ENCODE measurements around the gene CCDC59. TPM values are rescaled to one million over a fixed set of nuclear protein-coding genes. Genes with fewer than 3 reads are reported as not detected.

The CCDC59 gene
- total RNA-seq, 1 experiment from 2014 or later = 76.6 TPM

GRCh38 chr12:82375201-82375600 lies 17.0 kb upstream of the CCDC59 start:
- no peak overlapping the region for H3K9ac ChIP-seq (ENCODE audit: low read length)
- H3K27me3 ChIP-seq (ENCODE audit: insufficient read depth, low read length) = no peaks in the 10 kb centered on the region
- ATAC-seq (no peak), DNase-seq (ENCODE audit: low read depth, low spot score) (no peak)
- ChIA-PET POLR2A (no interaction called here), CTCF (no interaction called here), RAD21 (ENCODE audit: low non-redundant PET in 1 of 2, low total read pairs in 2 of 2, uncharacterized antibody in 2 of 2, unreplicated experiment in 2 of 2) (no interaction called here)
- H3K9me3 ChIP-seq (ENCODE audit: control insufficient read depth in 1 of 2, insufficient read depth in 1 of 2, low read depth in 1 of 2, low read length in 2 of 2) = no peaks in the 10 kb centered on the region; a peak in 1 of 4 replicates
- BruUV-seq (replicated peaks) = no TSS peak
- no peaks in the 10 kb centered on the region for H3K36me3 ChIP-seq (ENCODE audit: control insufficient read depth in 1 of 2, insufficient read depth in 2 of 2, low read length in 2 of 2)
- H3K4me3 ChIP-seq (replicated peaks in 1 of 2; ENCODE audit: low read depth in 1 of 2, low read length in 2 of 2) = no peak overlapping the region
- H3K27ac ChIP-seq (ENCODE audit: low read depth, low read length) = no peak overlapping the region
- no peak for TF ChIP-seq SIN3A (IDR thresholded peaks at IDR 0.05; ENCODE audit: low read depth)
- no peak for TF ChIP-seq JUND (IDR thresholded peaks at IDR 0.05)
- no peak for TF ChIP-seq TCF7L2 (IDR thresholded peaks at IDR 0.05; ENCODE audit: borderline replicate concordance, extremely low read depth, insufficient read depth, insufficient read length)
- TF ChIP-seq MAX (IDR thresholded peaks at IDR 0.05) = no peak
- no peak for TF ChIP-seq RAD21 (IDR thresholded peaks at IDR 0.05; ENCODE audit: low read depth)
- TF ChIP-seq, protein P1, sequence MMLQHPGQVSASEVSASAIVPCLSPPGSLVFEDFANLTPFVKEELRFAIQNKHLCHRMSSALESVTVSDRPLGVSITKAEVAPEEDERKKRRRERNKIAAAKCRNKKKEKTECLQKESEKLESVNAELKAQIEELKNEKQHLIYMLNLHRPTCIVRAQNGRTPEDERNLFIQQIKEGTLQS (IDR thresholded peaks at IDR 0.05) = no peak
- TF ChIP-seq, protein P2, sequence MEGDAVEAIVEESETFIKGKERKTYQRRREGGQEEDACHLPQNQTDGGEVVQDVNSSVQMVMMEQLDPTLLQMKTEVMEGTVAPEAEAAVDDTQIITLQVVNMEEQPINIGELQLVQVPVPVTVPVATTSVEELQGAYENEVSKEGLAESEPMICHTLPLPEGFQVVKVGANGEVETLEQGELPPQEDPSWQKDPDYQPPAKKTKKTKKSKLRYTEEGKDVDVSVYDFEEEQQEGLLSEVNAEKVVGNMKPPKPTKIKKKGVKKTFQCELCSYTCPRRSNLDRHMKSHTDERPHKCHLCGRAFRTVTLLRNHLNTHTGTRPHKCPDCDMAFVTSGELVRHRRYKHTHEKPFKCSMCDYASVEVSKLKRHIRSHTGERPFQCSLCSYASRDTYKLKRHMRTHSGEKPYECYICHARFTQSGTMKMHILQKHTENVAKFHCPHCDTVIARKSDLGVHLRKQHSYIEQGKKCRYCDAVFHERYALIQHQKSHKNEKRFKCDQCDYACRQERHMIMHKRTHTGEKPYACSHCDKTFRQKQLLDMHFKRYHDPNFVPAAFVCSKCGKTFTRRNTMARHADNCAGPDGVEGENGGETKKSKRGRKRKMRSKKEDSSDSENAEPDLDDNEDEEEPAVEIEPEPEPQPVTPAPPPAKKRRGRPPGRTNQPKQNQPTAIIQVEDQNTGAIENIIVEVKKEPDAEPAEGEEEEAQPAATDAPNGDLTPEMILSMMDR (IDR thresholded peaks at IDR 0.05 in 2 of 3, conservative IDR thresholded peaks at IDR 0.05 in 1 of 3; ENCODE audit: borderline replicate concordance in 1 of 3, insufficient read depth in 1 of 3, low read depth in 2 of 3, low read length in 2 of 3) = no peak
- no peak for TF ChIP-seq CBX3 (IDR thresholded peaks at IDR 0.05; ENCODE audit: low read depth)
- no peak for TF ChIP-seq EGR1 (IDR thresholded peaks at IDR 0.05; ENCODE audit: low read depth)
- TF ChIP-seq, protein P3, sequence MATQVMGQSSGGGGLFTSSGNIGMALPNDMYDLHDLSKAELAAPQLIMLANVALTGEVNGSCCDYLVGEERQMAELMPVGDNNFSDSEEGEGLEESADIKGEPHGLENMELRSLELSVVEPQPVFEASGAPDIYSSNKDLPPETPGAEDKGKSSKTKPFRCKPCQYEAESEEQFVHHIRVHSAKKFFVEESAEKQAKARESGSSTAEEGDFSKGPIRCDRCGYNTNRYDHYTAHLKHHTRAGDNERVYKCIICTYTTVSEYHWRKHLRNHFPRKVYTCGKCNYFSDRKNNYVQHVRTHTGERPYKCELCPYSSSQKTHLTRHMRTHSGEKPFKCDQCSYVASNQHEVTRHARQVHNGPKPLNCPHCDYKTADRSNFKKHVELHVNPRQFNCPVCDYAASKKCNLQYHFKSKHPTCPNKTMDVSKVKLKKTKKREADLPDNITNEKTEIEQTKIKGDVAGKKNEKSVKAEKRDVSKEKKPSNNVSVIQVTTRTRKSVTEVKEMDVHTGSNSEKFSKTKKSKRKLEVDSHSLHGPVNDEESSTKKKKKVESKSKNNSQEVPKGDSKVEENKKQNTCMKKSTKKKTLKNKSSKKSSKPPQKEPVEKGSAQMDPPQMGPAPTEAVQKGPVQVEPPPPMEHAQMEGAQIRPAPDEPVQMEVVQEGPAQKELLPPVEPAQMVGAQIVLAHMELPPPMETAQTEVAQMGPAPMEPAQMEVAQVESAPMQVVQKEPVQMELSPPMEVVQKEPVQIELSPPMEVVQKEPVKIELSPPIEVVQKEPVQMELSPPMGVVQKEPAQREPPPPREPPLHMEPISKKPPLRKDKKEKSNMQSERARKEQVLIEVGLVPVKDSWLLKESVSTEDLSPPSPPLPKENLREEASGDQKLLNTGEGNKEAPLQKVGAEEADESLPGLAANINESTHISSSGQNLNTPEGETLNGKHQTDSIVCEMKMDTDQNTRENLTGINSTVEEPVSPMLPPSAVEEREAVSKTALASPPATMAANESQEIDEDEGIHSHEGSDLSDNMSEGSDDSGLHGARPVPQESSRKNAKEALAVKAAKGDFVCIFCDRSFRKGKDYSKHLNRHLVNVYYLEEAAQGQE (IDR thresholded peaks at IDR 0.05; ENCODE audit: low read depth) = no peak
- TF ChIP-seq YY1 (IDR thresholded peaks at IDR 0.05; ENCODE audit: extremely low read depth, insufficient replicate concordance, low read depth, low read length) = no peak
- TF ChIP-seq ELF1 (IDR thresholded peaks at IDR 0.05; ENCODE audit: borderline replicate concordance, low read depth) = no peak
- no peak for TF ChIP-seq ZFX (IDR thresholded peaks at IDR 0.05)
- intact Hi-C loops (cut with micrococcal nuclease) = no loop called here
- H4K20me1 ChIP-seq (ENCODE audit: insufficient read depth) = no peaks in the 10 kb centered on the region
- H3K4me2 ChIP-seq (ENCODE audit: low read length) = no peak overlapping the region
- H2AFZ ChIP-seq (ENCODE audit: low read depth, low read length, poor library complexity, severe bottlenecking) = no peak overlapping the region
- H3K9me2 ChIP-seq (ENCODE audit: insufficient read depth) = no peaks in the 10 kb centered on the region
- no peaks in the 10 kb centered on the region for H3K4me1 ChIP-seq (ENCODE audit: control insufficient read depth in 1 of 2, insufficient read depth in 2 of 2, low read length in 2 of 2)
- no peaks in the 10 kb centered on the region for H3K79me2 ChIP-seq (ENCODE audit: insufficient read depth, low read length)
